ENCODE data around the gene MAN1A1.
A peak's percentile ranks its signal among the peaks of the same experiment; 100 is the strongest.

The MAN1A1 gene

DNA sequence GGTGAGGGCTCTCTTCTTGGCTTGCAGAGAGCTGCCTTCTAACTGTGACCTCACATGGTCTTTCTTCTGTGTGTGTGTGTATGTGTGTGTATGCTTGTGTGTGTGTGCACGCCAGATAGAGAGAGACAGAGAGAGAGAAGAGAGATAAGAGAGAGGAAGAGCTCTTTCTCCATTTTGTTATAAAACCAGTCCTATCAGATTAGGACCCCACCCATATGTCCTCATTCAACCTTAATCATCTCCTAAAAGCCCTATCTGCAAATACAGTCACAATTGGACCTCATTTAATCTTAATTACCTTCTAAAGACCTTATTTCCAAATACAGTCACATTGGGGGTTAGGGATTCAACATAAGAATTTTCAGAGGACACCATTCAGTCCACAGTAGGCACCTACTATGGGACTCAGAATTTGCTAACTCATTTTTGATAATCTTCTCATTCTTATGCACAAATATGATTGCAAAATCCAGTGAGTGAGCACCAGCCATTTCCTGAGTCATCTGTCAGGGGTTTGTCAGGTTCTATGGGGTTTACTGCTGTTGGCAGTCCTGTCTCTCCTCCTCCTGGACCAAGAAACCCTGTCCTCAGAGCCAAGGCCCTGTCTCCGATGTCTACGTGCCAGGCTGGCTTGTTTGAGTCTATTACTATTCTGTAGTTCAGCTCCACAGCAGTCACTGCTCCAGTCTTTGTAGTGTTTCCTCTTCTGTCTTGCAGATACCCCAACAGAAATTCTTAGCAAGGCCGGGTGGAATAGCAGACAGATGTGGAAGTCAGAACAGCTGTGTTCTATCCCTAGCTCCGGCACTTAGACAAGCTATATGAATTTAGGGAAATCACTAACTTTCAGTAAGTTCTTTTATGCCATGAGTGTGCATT lies 212.1 kb downstream of the MAN1A1 start:
- no peak for DNase-seq

- DNase-seq, result no peak
These were observed 214.8 kb downstream of the MAN1A1 start for GRCh38 chr6:119134752-119135151.

DNA sequence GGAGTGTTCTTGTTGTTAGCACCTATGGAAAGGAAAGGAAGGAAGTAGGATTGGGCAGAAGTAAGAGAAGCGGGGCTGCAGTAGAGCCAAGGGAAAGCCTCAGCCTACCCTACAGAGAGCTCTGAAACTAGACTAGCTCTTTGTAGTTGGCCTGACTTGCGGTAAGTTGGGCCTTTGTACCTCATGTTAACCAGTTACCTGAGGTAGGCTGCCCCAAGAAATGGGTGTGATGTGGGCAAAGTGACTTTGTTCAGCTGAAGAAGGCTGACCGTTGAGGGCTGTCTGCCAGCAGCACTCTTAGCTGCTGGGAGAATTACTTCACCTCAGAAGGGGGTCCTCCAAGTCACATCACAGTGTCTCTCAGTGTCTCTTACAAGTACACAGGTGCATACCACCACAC lies 216.2 kb downstream of the MAN1A1 start:
- no peak for DNase-seq

DNA sequence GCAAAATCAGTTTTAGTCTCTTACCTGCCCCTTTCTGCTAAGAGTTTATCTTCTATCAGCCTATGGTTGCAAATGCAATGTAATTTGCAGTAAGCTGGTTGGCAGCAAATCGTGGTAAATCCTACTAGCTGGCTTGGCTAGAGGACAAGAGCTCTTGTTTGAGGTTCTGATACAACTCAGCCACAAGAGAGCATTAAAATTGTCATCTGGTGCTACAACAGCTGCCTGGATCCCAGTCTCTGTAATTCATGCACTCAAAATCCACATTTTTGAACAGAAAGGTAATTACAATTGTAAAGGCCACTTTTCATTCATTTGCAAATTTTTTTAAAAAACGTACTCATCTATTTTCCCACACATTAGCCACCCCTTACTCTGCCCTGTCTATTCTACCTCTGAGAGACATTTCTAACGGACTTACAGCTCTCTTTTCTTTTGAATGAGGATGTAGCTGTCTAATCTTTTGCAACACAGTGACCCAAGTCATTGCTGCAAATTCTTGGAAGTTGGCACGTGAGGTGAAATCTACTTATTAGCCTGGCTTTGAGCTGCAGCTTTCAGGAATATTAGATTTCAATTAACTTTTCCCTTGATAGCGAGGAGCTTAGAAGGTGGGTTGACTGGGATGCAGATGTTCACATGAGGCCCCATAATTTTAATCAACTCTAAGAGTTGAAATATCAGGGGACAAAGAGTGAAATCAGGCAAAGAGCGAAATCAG lies 217.1 kb downstream of the MAN1A1 start:
- no peak for DNase-seq

DNA sequence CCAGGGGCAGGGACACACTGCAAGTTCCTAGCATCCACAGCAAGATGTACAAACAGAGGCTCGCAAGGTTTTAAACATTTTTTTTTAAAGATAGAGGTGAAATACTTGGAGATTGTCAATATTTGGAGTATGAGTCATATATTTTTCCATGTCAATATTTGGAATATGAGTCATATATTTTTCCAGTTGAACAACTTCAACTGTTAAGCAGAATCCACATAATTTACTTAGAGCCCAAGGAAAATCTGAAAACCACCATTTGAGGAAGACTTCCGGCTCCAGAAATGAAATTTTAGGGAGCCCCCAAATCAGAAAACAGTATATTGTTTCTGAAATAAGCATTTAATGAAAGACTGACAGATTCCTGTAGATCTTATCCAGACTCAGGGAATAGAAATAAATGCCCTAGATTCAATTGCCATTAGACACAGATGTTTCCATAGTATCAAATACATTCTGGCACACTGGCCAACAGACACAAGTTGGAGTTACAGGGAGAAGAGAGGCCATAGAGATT lies 219.5 kb downstream of the MAN1A1 start:
- DNase-seq, result no peak

DNA sequence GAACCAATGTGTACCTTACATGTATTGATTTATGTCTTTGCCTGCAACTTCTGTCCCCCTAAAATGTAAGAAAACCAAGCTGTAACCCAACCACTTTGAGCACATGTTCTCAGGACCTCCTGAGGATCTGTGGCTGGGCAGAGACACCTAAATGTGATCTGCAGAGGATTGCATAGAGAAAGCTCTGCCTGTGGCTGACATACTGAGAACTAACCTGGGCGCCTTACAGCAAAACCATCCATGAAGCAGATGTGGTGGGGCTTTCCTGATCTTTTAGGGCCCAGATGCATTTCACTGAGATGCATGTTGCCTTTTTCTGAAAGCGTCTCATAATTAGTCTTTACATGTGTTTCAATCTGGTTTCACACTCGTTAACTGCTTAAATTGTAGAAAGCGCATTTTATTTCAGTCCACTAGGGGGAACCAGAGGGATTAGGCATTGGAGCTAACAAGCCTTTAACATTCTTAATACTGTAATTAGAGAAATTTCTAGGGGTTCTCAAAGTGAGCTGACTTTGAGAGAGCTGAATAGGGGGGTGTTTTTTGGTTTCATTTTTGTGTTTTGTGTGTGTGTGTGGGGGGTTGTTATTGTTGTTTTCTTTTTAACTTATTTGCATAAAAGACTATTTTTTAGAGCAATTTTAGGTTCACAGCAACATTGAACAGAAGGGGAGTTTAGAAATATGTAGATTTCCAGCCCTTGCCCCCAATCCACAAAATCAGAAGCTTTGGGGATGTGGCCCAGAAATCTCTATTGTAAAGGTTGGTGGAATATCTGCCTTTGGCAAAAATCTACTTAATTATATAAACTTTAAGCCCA lies 220.2 kb downstream of the MAN1A1 start:
- DNase-seq, result peak in 2 of 5 donors; percentile 10 to 68

- DNase-seq, result no peak
These were observed 221.2 kb downstream of the MAN1A1 start for GRCh38 chr6:119128252-119128912.

GRCh38 chr6:119127627-119128026 lies 221.9 kb downstream of the MAN1A1 start:
- DNase-seq, result no peak
